ENCODE results near the gene MAD2L1BP.
A peak's percentile ranks its signal among the peaks of the same experiment; 100 is the strongest.

MAD2L1BP gene

GRCh38 chr6:43682724-43683429 lies 47.2 kb downstream of the MAD2L1BP start:
- peaks cover 39% of the 10 kb centered on the region for H3K36me3 ChIP-seq
- peaks cover 10 to 11% of the 10 kb centered on the region in 2 experiments for H3K4me1 ChIP-seq (ENCODE audit: control insufficient read depth in 1 of 2, insufficient read depth in 1 of 2, low read depth in 1 of 2, low read length in 1 of 2)
- no peak for TF ChIP-seq CTCF (IDR thresholded peaks at IDR 0.05)
- H3K27me3 ChIP-seq: no peaks in the 10 kb centered on the region
- no peak overlapping the region for H3K27ac ChIP-seq
- no peak overlapping the region for H3K4me3 ChIP-seq (ENCODE audit: low read depth in 1 of 2, low read length in 1 of 2)
- no peaks in the 10 kb centered on the region for H3K9me3 ChIP-seq

GRCh38 chr6:43683708-43684455 lies 48.2 kb downstream of the MAD2L1BP start:
- no peak overlapping the region for H3K4me3 ChIP-seq (ENCODE audit: low read depth in 1 of 2, low read length in 1 of 2)
- H3K9me3 ChIP-seq: no peaks in the 10 kb centered on the region
- peaks cover 29% of the 10 kb centered on the region for H3K36me3 ChIP-seq
- TF ChIP-seq CTCF (IDR thresholded peaks at IDR 0.05): no peak
- peaks cover 8% of the 10 kb centered on the region for H3K27me3 ChIP-seq
- no peak overlapping the region for H3K27ac ChIP-seq
- H3K4me1 ChIP-seq (ENCODE audit: control insufficient read depth in 1 of 2, insufficient read depth in 1 of 2, low read depth in 1 of 2, low read length in 1 of 2): peaks cover 15 to 16% of the 10 kb centered on the region in 2 experiments

- H3K4me1 ChIP-seq (ENCODE audit: control insufficient read depth in 1 of 2, insufficient read depth in 1 of 2, low read depth in 1 of 2, low read length in 1 of 2): peaks cover 15 to 16% of the 10 kb centered on the region in 2 experiments
- H3K4me3 ChIP-seq (ENCODE audit: low read depth in 1 of 2, low read length in 1 of 2): peak overlapping the region; percentile 75 to 84
These were observed 51.4 kb downstream of the MAD2L1BP start for GRCh38 chr6:43687079-43687436.

GRCh38 chr6:43687437-43688347 lies 52.1 kb downstream of the MAD2L1BP start, which contains the start of gene MRPS18A:
Gene MRPS18A (minus strand): TSS chr6:43687791. CDS start chr6:43687779, 12 bp downstream.
- Histone ChIP-seq H3K27me3 (peaks cover 44% of the 10 kb centered on the region), H3K36me3 (no peaks in the 10 kb centered on the region), H3K9me3 (no peaks in the 10 kb centered on the region), H3K4me3 (ENCODE audit: low read depth in 1 of 2, low read length in 1 of 2) (peak within 1 kb of the TSS; percentile 75 to 84), H3K27ac (peak within 1 kb of the TSS; percentile 63), H3K4me1 (ENCODE audit: control insufficient read depth in 1 of 2, insufficient read depth in 1 of 2, low read depth in 1 of 2, low read length in 1 of 2) (peaks cover 15 to 16% of the 10 kb centered on the region in 2 experiments)
- TF ChIP-seq CTCF (IDR thresholded peaks at IDR 0.05): no peak

More at GRCh38 chr6:43687079-43687436, 51.4 kb downstream of the MAD2L1BP start:
- no peak for TF ChIP-seq CTCF (IDR thresholded peaks at IDR 0.05)
- H3K36me3 ChIP-seq: no peaks in the 10 kb centered on the region
- H3K27ac ChIP-seq: peak overlapping the region; percentile 63
- H3K9me3 ChIP-seq: no peaks in the 10 kb centered on the region
- peaks cover 38% of the 10 kb centered on the region for H3K27me3 ChIP-seq

- H3K9me3 ChIP-seq: no peaks in the 10 kb centered on the region
- peaks cover 52% of the 10 kb centered on the region for H3K27me3 ChIP-seq
- no peak overlapping the region for H3K4me3 ChIP-seq (ENCODE audit: low read depth in 1 of 2, low read length in 1 of 2)
- peaks cover 15 to 16% of the 10 kb centered on the region in 2 experiments for H3K4me1 ChIP-seq (ENCODE audit: control insufficient read depth in 1 of 2, insufficient read depth in 1 of 2, low read depth in 1 of 2, low read length in 1 of 2)
- H3K27ac ChIP-seq: no peak overlapping the region
- no peak for TF ChIP-seq CTCF (IDR thresholded peaks at IDR 0.05)
- no peaks in the 10 kb centered on the region for H3K36me3 ChIP-seq
These were observed 53.8 kb downstream of the MAD2L1BP start for GRCh38 chr6:43689421-43689820.
